ENCODE measurements around the gene FIG4.
"Not testable (repeated sequence)": the region's sequence is repeated elsewhere in the genome, so short reads cannot be mapped to it uniquely, and the experiment has no call there.

FIG4 gene

GRCh38 chr6:109747221-109747620 lies 56.1 kb downstream of the FIG4 start:
- no peak for DNase-seq (ENCODE audit: extremely low read depth in 1 of 2, low read depth in 1 of 2)

- DNase-seq (ENCODE audit: extremely low read depth in 1 of 2, low read depth in 1 of 2): no peak
These were observed 68.2 kb downstream of the FIG4 start for GRCh38 chr6:109759098-109759955.

GRCh38 chr6:109760208-109760607 lies 69.1 kb downstream of the FIG4 start:
- no peak for DNase-seq (ENCODE audit: extremely low read depth in 1 of 2, low read depth in 1 of 2)

- no peak for DNase-seq (ENCODE audit: extremely low read depth in 1 of 2, low read depth in 1 of 2)
These were observed 71.1 kb downstream of the FIG4 start for GRCh38 chr6:109762166-109762565.

GRCh38 chr6:109762769-109763441 lies 71.8 kb downstream of the FIG4 start:
- DNase-seq (ENCODE audit: extremely low read depth in 1 of 2, low read depth in 1 of 2): no peak

GRCh38 chr6:109766167-109766566 lies 75.1 kb downstream of the FIG4 start:
- no peak for DNase-seq (ENCODE audit: extremely low read depth in 1 of 2, low read depth in 1 of 2)

GRCh38 chr6:109767961-109768360 lies 76.9 kb downstream of the FIG4 start:
- DNase-seq (ENCODE audit: extremely low read depth in 1 of 2, low read depth in 1 of 2): no peak

- no peak for DNase-seq (ENCODE audit: extremely low read depth in 1 of 2, low read depth in 1 of 2)
These were observed 77.4 kb downstream of the FIG4 start for GRCh38 chr6:109768485-109768884.

GRCh38 chr6:109769213-109769612 lies 78.1 kb downstream of the FIG4 start:
- DNase-seq (ENCODE audit: extremely low read depth in 1 of 2, low read depth in 1 of 2): no peak

GRCh38 chr6:109770047-109770446 lies 79.0 kb downstream of the FIG4 start:
- DNase-seq (ENCODE audit: extremely low read depth in 1 of 2, low read depth in 1 of 2): no peak

- no peak for DNase-seq (ENCODE audit: extremely low read depth in 1 of 2, low read depth in 1 of 2)
These were observed 79.7 kb downstream of the FIG4 start for GRCh38 chr6:109770779-109771178.

- not testable (repeated sequence) for DNase-seq (ENCODE audit: extremely low read depth in 1 of 2, low read depth in 1 of 2)
These were observed 81.1 kb downstream of the FIG4 start for GRCh38 chr6:109771939-109772755.

- no peak for DNase-seq (ENCODE audit: extremely low read depth in 1 of 2, low read depth in 1 of 2)
These were observed 81.9 kb downstream of the FIG4 start for GRCh38 chr6:109772883-109773431.

GRCh38 chr6:109781001-109781400 lies 89.9 kb downstream of the FIG4 start:
- DNase-seq (ENCODE audit: extremely low read depth in 1 of 2, low read depth in 1 of 2): no peak

- DNase-seq (ENCODE audit: extremely low read depth in 1 of 2, low read depth in 1 of 2): no peak
These were observed 91.4 kb downstream of the FIG4 start for GRCh38 chr6:109782491-109782999.

GRCh38 chr6:109783250-109783986 lies 92.3 kb downstream of the FIG4 start:
- no peak for DNase-seq (ENCODE audit: extremely low read depth in 1 of 2, low read depth in 1 of 2)

GRCh38 chr6:109787312-109787711 lies 96.2 kb downstream of the FIG4 start:
- no peak for DNase-seq (ENCODE audit: extremely low read depth in 1 of 2, low read depth in 1 of 2)

GRCh38 chr6:109788687-109789086 lies 97.6 kb downstream of the FIG4 start:
- DNase-seq (ENCODE audit: extremely low read depth in 1 of 2, low read depth in 1 of 2): no peak

GRCh38 chr6:109790131-109790530 lies 99.0 kb downstream of the FIG4 start:
- DNase-seq (ENCODE audit: extremely low read depth in 1 of 2, low read depth in 1 of 2): no peak

GRCh38 chr6:109791301-109791700 lies 100.2 kb downstream of the FIG4 start:
- DNase-seq (ENCODE audit: extremely low read depth in 1 of 2, low read depth in 1 of 2): no peak

Measured in stimulated activated CD8-positive, alpha-beta memory T cell treated with anti-CD3 and anti-CD28 coated beads, Interleukin-7, amount 100 ng/mL, for 48 hours (primary cell).